Esophagus muscularis mucosa (tissue), 4 donors: ENCODE results near the gene CHRDL2. TPM values are rescaled to one million over a fixed set of nuclear protein-coding genes. Genes with fewer than 3 reads are reported as not detected.

Experiments used
- DNase-seq: peaks from one replicate; pipeline ENCODE4 v3.0.0-alpha.2; 2017; ENCODE audit errors: extremely low spot score
- H3K27ac ChIP-seq, 4 donors: fragments of 200-600 bp; sonication (generic); replicated peaks in 1 of 4; 1 replicate in 3 of 4; 2 replicates in 1 of 4; pipeline ENCODE4 v1.5.1; 2016 to 2019; ENCODE audit warnings: mild to moderate bottlenecking in 1 of 4
- H3K27me3 ChIP-seq, 4 donors: fragments of 200-600 bp; sonication (generic); one replicate each; pipeline versions ENCODE4 v1.5.1 to v1.6.0; 2016 to 2019
- H3K36me3 ChIP-seq, 4 donors: fragments of 200-600 bp; sonication (generic); one replicate each; pipeline ENCODE4 v1.5.1; 2016 to 2019
- H3K4me1 ChIP-seq, 4 donors: fragments of 200-600 bp; sonication (generic); one replicate each; pipeline ENCODE4 v1.5.1; 2016 to 2019
- H3K4me3 ChIP-seq, 4 donors: fragments of 200-600 bp; sonication (generic); 1 replicate in 2 of 4; 2 replicates in 2 of 4; pipeline ENCODE4 v1.5.1; 2016 to 2019; ENCODE audit warnings: mild to moderate bottlenecking in 4 of 4, moderate library complexity in 1 of 4
- H3K9me3 ChIP-seq, 4 donors: fragments of 200-600 bp; sonication (generic); 1 replicate in 3 of 4; 2 replicates in 1 of 4; pipeline ENCODE4 v1.5.1; 2016 to 2019
- EP300 ChIP-seq: sonication (generic); formaldehyde crosslinking; IDR thresholded peaks from one replicate; pipeline ENCODE4 v1.6.1; 2017; ENCODE audit warnings: antibody characterized with exemption
- POLR2A ChIP-seq: fragments of 450-650 bp; IDR thresholded peaks from one replicate; pipeline ENCODE4 v1.6.1; 2017; ENCODE audit warnings: antibody characterized with exemption, moderate library complexity, mild to moderate bottlenecking, low read depth
- POLR2AphosphoS5 ChIP-seq, 2 donors: sonication (generic); formaldehyde crosslinking; IDR thresholded peaks; one replicate each; pipeline ENCODE4 v1.6.1; 2017; ENCODE audit warnings: antibody characterized with exemption in 2 of 2
- WGBS: methylation state at CpG from one replicate; pipeline ENCODE4 v1.1.5; 2018; 5-methylcytosine and 5-hydroxymethylcytosine counted together
- intact Hi-C: fragments of 100-400 bp; cut with DNase I; formaldehyde crosslinking; loops from one replicate; pipeline ENCODE4 v1.15.1; 2023
- total RNA-seq, 4 donors: library from RNA; depleted of rRNA; stranded (reverse); fragments of >200 nt; gene quantifications; one replicate each; pipeline versions ENCODE4 v1.1.0 to v1.2.1, GENCODE V29; 2016
- TF ChIP-seq, protein P1 (sequence below), 3 experiments: fragments of 200-600 bp in 2 of 3; fragments of 450-650 bp in 1 of 3; sonication (generic) in 2 of 3; IDR thresholded peaks; one replicate each; pipeline ENCODE4 v1.5.1; 2017 to 2019; ENCODE audit warnings: antibody characterized with exemption in 3 of 3, mild to moderate bottlenecking in 2 of 3, moderate library complexity in 1 of 3

The CHRDL2 gene, protein sequence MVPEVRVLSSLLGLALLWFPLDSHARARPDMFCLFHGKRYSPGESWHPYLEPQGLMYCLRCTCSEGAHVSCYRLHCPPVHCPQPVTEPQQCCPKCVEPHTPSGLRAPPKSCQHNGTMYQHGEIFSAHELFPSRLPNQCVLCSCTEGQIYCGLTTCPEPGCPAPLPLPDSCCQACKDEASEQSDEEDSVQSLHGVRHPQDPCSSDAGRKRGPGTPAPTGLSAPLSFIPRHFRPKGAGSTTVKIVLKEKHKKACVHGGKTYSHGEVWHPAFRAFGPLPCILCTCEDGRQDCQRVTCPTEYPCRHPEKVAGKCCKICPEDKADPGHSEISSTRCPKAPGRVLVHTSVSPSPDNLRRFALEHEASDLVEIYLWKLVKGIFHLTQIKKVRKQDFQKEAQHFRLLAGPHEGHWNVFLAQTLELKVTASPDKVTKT
- total RNA-seq = under 1 TPM in 2 of 4 donors, not detected in 2; 0.40 to 0.50 TPM

DNA sequence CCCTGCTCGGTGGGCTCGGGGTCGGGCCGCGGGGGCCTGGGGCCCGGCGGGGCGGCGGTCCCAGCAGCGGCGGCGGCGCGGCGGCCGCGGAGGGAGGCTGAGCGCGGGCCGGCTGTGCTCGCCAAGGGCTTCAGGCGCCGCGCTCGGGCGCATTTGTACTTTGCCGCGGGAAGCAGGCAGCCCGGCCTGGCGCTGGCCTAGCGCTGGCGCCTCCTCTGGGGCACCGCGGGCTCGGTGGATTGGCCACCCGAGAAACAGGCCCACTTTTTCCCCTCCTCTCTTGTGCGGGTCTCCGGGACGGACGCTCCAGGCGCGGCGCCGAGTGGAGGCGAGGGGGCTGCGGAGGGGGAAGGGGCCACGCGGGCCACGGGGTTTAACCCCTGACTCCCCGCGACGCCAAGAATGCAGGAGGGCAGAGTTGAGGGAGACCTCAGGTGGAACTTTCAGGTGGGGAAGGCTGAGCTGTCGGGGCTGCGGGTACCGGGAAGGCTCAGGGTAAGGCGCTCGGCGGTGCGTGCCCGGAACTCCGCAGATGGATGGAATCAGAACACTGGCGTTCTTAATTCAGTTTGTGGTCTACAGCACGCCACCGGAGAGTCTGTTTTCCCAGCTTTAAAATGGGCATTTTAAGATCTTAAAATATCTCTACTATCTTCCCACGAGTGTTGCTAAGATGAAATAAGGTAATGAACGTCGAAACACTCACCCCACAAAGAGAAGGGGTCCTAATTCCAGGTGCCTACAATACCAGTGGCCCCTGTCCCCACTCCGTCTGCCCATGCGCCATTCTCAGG, at the start of gene CHRDL2:
TSS of gene CHRDL2 (minus strand) at position 126 of the 794 bp plus-strand sequence. CDS start 538 bp downstream, outside the sequence.
- Histone ChIP-seq H3K27me3 (peaks cover 0 to 43% (median 7%) of the 10 kb centered on the region in 4 donors), H3K9me3 (no peaks in the 10 kb centered on the region), H3K27ac (no peak within 1 kb of the TSS), H3K36me3 (no peaks in the 10 kb centered on the region), H3K4me1 (peaks cover 11 to 23% (median 21%) of the 10 kb centered on the region in 4 donors), H3K4me3 (peak within 1 kb of the TSS; percentile 46 to 54 (median 50))
- DNase-seq = no peak
- WGBS = 19% methylated on average over 33 of the region's 69 CpGs
- no peak for TF ChIP-seq EP300
- no peak for TF ChIP-seq POLR2A
- TF ChIP-seq, protein P1, sequence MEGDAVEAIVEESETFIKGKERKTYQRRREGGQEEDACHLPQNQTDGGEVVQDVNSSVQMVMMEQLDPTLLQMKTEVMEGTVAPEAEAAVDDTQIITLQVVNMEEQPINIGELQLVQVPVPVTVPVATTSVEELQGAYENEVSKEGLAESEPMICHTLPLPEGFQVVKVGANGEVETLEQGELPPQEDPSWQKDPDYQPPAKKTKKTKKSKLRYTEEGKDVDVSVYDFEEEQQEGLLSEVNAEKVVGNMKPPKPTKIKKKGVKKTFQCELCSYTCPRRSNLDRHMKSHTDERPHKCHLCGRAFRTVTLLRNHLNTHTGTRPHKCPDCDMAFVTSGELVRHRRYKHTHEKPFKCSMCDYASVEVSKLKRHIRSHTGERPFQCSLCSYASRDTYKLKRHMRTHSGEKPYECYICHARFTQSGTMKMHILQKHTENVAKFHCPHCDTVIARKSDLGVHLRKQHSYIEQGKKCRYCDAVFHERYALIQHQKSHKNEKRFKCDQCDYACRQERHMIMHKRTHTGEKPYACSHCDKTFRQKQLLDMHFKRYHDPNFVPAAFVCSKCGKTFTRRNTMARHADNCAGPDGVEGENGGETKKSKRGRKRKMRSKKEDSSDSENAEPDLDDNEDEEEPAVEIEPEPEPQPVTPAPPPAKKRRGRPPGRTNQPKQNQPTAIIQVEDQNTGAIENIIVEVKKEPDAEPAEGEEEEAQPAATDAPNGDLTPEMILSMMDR (IDR thresholded peaks at IDR 0.05) = no peak
- TF ChIP-seq POLR2AphosphoS5 (IDR thresholded peaks at IDR 0.05) = no peak
- intact Hi-C loops = loop anchor here (10.0 kb wide), 1 partner anchor 237 kb away; the partner anchor contains the start of gene LIPT2

DNA sequence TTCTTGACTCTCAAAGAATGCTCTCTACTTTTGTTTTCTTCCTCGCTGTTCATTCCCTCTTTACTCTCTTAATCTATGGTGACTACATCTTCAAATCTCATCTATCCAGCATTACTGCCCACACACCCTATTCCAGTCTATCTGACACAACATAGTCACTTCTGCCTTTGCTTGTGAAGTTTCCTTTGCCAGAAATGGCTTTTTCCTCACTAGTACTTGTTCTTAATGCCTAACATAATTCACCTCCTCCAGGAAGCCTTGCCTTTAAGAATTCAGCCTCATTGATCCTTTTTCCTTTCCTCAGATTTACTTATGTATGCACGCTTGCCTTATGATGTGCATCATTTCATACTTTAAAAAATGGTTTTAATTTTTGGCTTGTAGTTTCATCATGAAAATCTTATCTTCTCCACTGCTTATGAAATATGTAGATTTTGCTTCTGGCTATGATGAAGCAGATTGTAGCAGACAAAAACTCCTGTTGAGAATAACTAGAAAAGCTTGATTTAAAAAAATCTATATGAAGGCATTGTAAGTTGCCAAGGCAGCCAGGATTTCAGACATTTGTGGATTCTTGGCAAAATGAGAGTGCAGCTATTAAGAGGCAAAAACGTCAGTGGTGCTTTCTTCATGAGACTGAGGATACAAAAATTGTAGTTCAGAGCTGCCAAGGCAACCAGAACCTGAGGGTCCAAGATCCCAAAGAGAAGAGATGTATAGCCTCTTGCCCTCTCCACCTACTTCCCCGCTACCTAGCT, 49.2 kb upstream of the CHRDL2 start:
- DNase-seq = no peak
- intact Hi-C loops = no loop called here
- H3K4me3 ChIP-seq = no peak overlapping the region
- H3K27ac ChIP-seq = no peak overlapping the region
- peaks cover 4 to 83% (median 78%) of the 10 kb centered on the region in 4 donors for H3K4me1 ChIP-seq
- WGBS = 75% methylated on average over 4 of the region's 4 CpGs
- no peak for TF ChIP-seq EP300
- TF ChIP-seq, protein P1 (IDR thresholded peaks at IDR 0.05) = no peak
- no peak for TF ChIP-seq POLR2AphosphoS5 (IDR thresholded peaks at IDR 0.05)
- no peak for TF ChIP-seq POLR2A
- H3K9me3 ChIP-seq = no peaks in the 10 kb centered on the region
- no peaks in the 10 kb centered on the region for H3K36me3 ChIP-seq
- H3K27me3 ChIP-seq = no peaks in the 10 kb centered on the region

DNA sequence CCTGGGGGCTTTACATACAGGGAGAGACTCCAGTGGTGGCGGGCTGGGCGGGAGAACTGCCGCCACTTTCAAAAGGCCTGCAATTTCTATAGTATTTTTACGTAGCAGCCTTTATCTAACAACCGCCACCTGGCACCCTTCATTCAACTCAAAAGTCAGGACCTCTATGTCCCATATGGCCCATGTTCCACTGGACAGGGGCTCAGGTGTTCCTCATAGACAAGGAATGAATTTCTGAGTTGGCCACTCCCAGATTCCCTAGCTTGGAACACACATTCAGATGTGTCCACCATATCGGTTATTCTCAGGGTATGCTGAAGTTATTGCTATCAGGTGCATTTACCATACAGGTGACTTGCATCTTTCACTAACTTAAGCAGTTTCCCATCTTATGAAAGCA, 47.4 kb upstream of the CHRDL2 start:
- no peak for TF ChIP-seq POLR2AphosphoS5 (IDR thresholded peaks at IDR 0.05)
- TF ChIP-seq EP300 = no peak
- TF ChIP-seq, protein P1 (IDR thresholded peaks at IDR 0.05) = no peak
- TF ChIP-seq POLR2A = no peak
- WGBS = 100% methylated on average over 6 of the region's 6 CpGs
- intact Hi-C loops = no loop called here
- Histone ChIP-seq H3K4me1 (peaks cover 4 to 74% (median 71%) of the 10 kb centered on the region in 4 donors), H3K4me3 (no peak overlapping the region), H3K36me3 (no peaks in the 10 kb centered on the region), H3K27me3 (no peaks in the 10 kb centered on the region), H3K9me3 (no peaks in the 10 kb centered on the region), H3K27ac (no peak overlapping the region)
- DNase-seq = no peak

DNA sequence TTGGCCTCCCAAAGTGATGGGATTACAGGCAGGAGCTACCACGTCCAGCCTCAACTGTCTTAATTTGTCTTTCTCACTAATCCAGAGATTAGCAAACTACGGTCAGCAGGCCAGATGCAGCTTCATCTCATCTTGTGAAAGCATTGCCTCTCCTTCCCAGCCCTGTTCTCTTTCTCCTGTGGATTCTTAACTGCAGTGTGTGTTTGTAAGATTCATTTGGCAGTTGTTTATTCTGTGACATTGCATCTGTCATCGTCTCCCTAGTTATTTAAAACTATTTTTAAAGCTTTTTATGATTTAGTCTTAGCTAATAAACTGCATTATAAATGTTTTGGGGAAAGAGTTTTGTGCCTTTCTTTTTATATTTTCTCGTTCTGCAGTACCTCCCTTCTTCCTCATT, 46.7 kb upstream of the CHRDL2 start:
- 29% methylated on average over 4 of the region's 4 CpGs for WGBS
- Histone ChIP-seq H3K4me3 (no peak overlapping the region), H3K9me3 (no peaks in the 10 kb centered on the region), H3K27ac (peak overlapping the region in 1 of 4 donors; percentile 7), H3K4me1 (peaks cover 4 to 73% (median 70%) of the 10 kb centered on the region in 4 donors), H3K36me3 (no peaks in the 10 kb centered on the region), H3K27me3 (no peaks in the 10 kb centered on the region)
- no peak for DNase-seq
- intact Hi-C loops = no loop called here
- no peak for TF ChIP-seq POLR2AphosphoS5 (IDR thresholded peaks at IDR 0.05)
- TF ChIP-seq EP300 = no peak
- no peak for TF ChIP-seq POLR2A
- TF ChIP-seq, protein P1 (IDR thresholded peaks at IDR 0.05) = no peak
